ENCODE results near the gene TMEM132C.

- no peak for TF ChIP-seq POLR2A (IDR thresholded peaks at IDR 0.05)
- TF ChIP-seq CTCF (IDR thresholded peaks at IDR 0.05): no peak
Measured at GRCh38 chr12:128463881-128464280, 196.9 kb downstream of the TMEM132C start.

Data from heart left ventricle (tissue), 13 donors.